HG03066 (cell line): ENCODE results near the gene STX19.
"Not testable (repeated sequence)": the region's sequence is repeated elsewhere in the genome, so short reads cannot be mapped to it uniquely, and the experiment has no call there.

Experiments
- ATAC-seq: cut with Tn5 transposase; IDR thresholded peaks from one replicate; pipeline ENCODE4 v1.9.1; 2021; ENCODE audit warnings: low read depth; ENCODE audit not compliant: unreplicated experiment

STX19 gene

GRCh38 chr3:93979850-93980676 lies 48.3 kb downstream of the STX19 start, which contains the start of gene ARL13B:
Gene ARL13B (plus strand): TSS chr3:93980155. CDS start chr3:93980424, 269 bp downstream.
- ATAC-seq = peak; percentile 100

GRCh38 chr3:93973131-93974126 lies 55.0 kb downstream of the STX19 start, which contains the start of gene PROS1:
Gene PROS1 (minus strand): TSS chr3:93973896. CDS start chr3:93973749, 147 bp downstream.
- peak; percentile 75 for ATAC-seq

- no peak for ATAC-seq
Measured at GRCh38 chr3:93969997-93970396, 58.4 kb downstream of the STX19 start.

GRCh38 chr3:93969443-93969842 lies 59.0 kb downstream of the STX19 start:
- no peak for ATAC-seq

GRCh38 chr3:93965106-93965505 lies 63.3 kb downstream of the STX19 start:
- ATAC-seq = not testable (repeated sequence)
